ENCODE measurements around the gene TSC2. TPM values are rescaled to one million over a fixed set of nuclear protein-coding genes. Genes with fewer than 3 reads are reported as not detected.

TSC2 gene
- total RNA-seq, 4 donors from 2014 or later, result 88.3 to 206 (median 127) TPM

- no peaks in the 10 kb centered on the region for H3K9me3 ChIP-seq
- peaks cover 0 to 31% (median 4%) of the 10 kb centered on the region in 4 donors for H3K36me3 ChIP-seq
- H3K4me1 ChIP-seq, result no peaks in the 10 kb centered on the region
- in situ Hi-C loops (cut with MboI; ENCODE audit: low pct_ligation_motif_present in 1 of 4, low pct_unique_long_range_greater_than_20kb in 1 of 4, low sequenced_read_pairs in 3 of 4), result no loop called here
- intact Hi-C loops (cut with DNase I; ENCODE audit: low total_unique reads), result no loop called here
- no peak overlapping the region for H3K4me3 ChIP-seq
- 92 to 93% methylated on average over 5 to 27 of the region's 28 CpGs for WGBS, 2 donors (ENCODE audit: low coverage in 1 of 2)
- H3K27ac ChIP-seq, result no peak overlapping the region
- DNase-seq, result no peak
- TF ChIP-seq POLR2AphosphoS5 (IDR thresholded peaks at IDR 0.05), result no peak
- no peak for TF ChIP-seq POLR2A (IDR thresholded peaks at IDR 0.05)
- TF ChIP-seq EP300 (IDR thresholded peaks at IDR 0.05; ENCODE audit: low read depth), result no peak
- no peak for TF ChIP-seq CTCF (IDR thresholded peaks at IDR 0.05)
- H3K27me3 ChIP-seq, result no peaks in the 10 kb centered on the region
These were observed 28.5 kb downstream of the TSC2 start for GRCh38 chr16:2076072-2076865.

GRCh38 chr16:2077016-2077415 lies 29.2 kb downstream of the TSC2 start:
- Histone ChIP-seq H3K27me3 (no peaks in the 10 kb centered on the region), H3K4me3 (no peak overlapping the region), H3K4me1 (peaks cover 0 to 6% (median 2%) of the 10 kb centered on the region in 4 donors), H3K9me3 (no peaks in the 10 kb centered on the region), H3K36me3 (peaks cover 0 to 27% (median 4%) of the 10 kb centered on the region in 4 donors), H3K27ac (no peak overlapping the region)
- 89 to 91% methylated on average over 5 to 17 of the region's 17 CpGs for WGBS, 2 donors (ENCODE audit: low coverage in 1 of 2)
- in situ Hi-C loops (cut with MboI; ENCODE audit: low pct_ligation_motif_present in 1 of 4, low pct_unique_long_range_greater_than_20kb in 1 of 4, low sequenced_read_pairs in 3 of 4) (no loop called here), intact Hi-C loops (cut with DNase I; ENCODE audit: low total_unique reads) (no loop called here)
- TF ChIP-seq EP300 (IDR thresholded peaks at IDR 0.05; ENCODE audit: low read depth), result no peak
- no peak for TF ChIP-seq POLR2A (IDR thresholded peaks at IDR 0.05)
- TF ChIP-seq CTCF (IDR thresholded peaks at IDR 0.05), result no peak
- no peak for TF ChIP-seq POLR2AphosphoS5 (IDR thresholded peaks at IDR 0.05)
- no peak for DNase-seq

- H3K27me3 ChIP-seq, result no peaks in the 10 kb centered on the region
- WGBS, 2 donors (ENCODE audit: low coverage in 1 of 2), result 96% methylated on average over 21 of the region's 21 CpGs; no CpG with 5 or more reads in 1 of the 2 donors
- H3K4me1 ChIP-seq, result peaks cover 0 to 10% (median 5%) of the 10 kb centered on the region in 4 donors
- H3K4me3 ChIP-seq, result no peak overlapping the region
- no peak for TF ChIP-seq POLR2AphosphoS5 (IDR thresholded peaks at IDR 0.05)
- TF ChIP-seq EP300 (IDR thresholded peaks at IDR 0.05; ENCODE audit: low read depth), result no peak
- TF ChIP-seq POLR2A (IDR thresholded peaks at IDR 0.05), result no peak
- TF ChIP-seq CTCF (IDR thresholded peaks at IDR 0.05), result no peak
- intact Hi-C loops (cut with DNase I; ENCODE audit: low total_unique reads), result no loop called here
- in situ Hi-C loops (cut with MboI; ENCODE audit: low pct_ligation_motif_present in 1 of 4, low pct_unique_long_range_greater_than_20kb in 1 of 4, low sequenced_read_pairs in 3 of 4), result no loop called here
- DNase-seq, result no peak
- H3K27ac ChIP-seq, result no peak overlapping the region
- H3K9me3 ChIP-seq, result no peaks in the 10 kb centered on the region
- H3K36me3 ChIP-seq, result peaks cover 0 to 21% (median 4%) of the 10 kb centered on the region in 4 donors
These were observed 29.9 kb downstream of the TSC2 start for GRCh38 chr16:2077696-2078095.

GRCh38 chr16:2078096-2078495 lies 30.3 kb downstream of the TSC2 start:
- intact Hi-C loops (cut with DNase I; ENCODE audit: low total_unique reads) (no loop called here), in situ Hi-C loops (cut with MboI; ENCODE audit: low pct_ligation_motif_present in 1 of 4, low pct_unique_long_range_greater_than_20kb in 1 of 4, low sequenced_read_pairs in 3 of 4) (no loop called here)
- H3K27ac ChIP-seq, result no peak overlapping the region
- no peak overlapping the region for H3K4me3 ChIP-seq
- peaks cover 0 to 14% (median 9%) of the 10 kb centered on the region in 4 donors for H3K4me1 ChIP-seq
- no peaks in the 10 kb centered on the region for H3K9me3 ChIP-seq
- DNase-seq, result no peak
- no peak for TF ChIP-seq POLR2AphosphoS5 (IDR thresholded peaks at IDR 0.05)
- no peak for TF ChIP-seq CTCF (IDR thresholded peaks at IDR 0.05)
- no peak for TF ChIP-seq POLR2A (IDR thresholded peaks at IDR 0.05)
- no peak for TF ChIP-seq EP300 (IDR thresholded peaks at IDR 0.05; ENCODE audit: low read depth)
- WGBS, 2 donors (ENCODE audit: low coverage in 1 of 2), result 100% methylated on average over 2 of the region's 7 CpGs; no CpG with 5 or more reads in 1 of the 2 donors
- no peaks in the 10 kb centered on the region for H3K27me3 ChIP-seq
- peaks cover 0 to 17% (median 4%) of the 10 kb centered on the region in 4 donors for H3K36me3 ChIP-seq

Data from transverse colon (tissue), 4 donors.